Naive thymus-derived CD4-positive, alpha-beta T cell (primary cell): ENCODE data around the gene CREB5. TPM values are rescaled to one million over a fixed set of nuclear protein-coding genes. Genes with fewer than 3 reads are reported as not detected.
A peak's percentile ranks its signal among the peaks of the same experiment; 100 is the strongest.

Experiments used
- ATAC-seq: fragments of 150-1000 bp; cut with Tn5 transposase; 2 replicates; pipeline ENCODE4 v1.10.0; 2021; ENCODE audit warnings: mild to moderate bottlenecking, moderate library complexity
- CTCF ChIA-PET: fragments of 350-600 bp; sonication (Branson Sonifier 250); formaldehyde crosslinking; loops from one replicate; lab custom pipeline; 2021; ENCODE audit warnings: antibody characterized with exemption; lab: Charles Lee
- POLR2A ChIA-PET: fragments of 350-600 bp; sonication (Branson Sonifier 250); formaldehyde crosslinking; loops from one replicate; lab custom pipeline; 2021; ENCODE audit warnings: antibody characterized with exemption, inconsistent platforms; lab: Charles Lee
- DNase-seq, 9 donors: peaks; one replicate each; pipeline versions ENCODE4 v3.0.0 to v3.0.0-alpha.2; 2020 to 2022; ENCODE audit warnings: mixed read lengths in 1 of 9
- H3K27ac ChIP-seq: one replicate; pipeline ENCODE4 v1.7.0; 2013; ENCODE audit warnings: mild to moderate bottlenecking, low read depth, low read length, moderate library complexity
- H3K27me3 ChIP-seq, 2 donors: one replicate each; pipeline ENCODE4 v1.7.0; 2013; ENCODE audit warnings: low read length in 2 of 2, mild to moderate bottlenecking in 2 of 2, moderate library complexity in 2 of 2; ENCODE audit not compliant: control insufficient read depth in 2 of 2, insufficient read depth in 2 of 2
- H3K36me3 ChIP-seq, 3 experiments: 1 replicate in 2 of 3; 2 replicates in 1 of 3; pipeline ENCODE4 v1.7.0; 2013; ENCODE audit warnings: low read length in 3 of 3, mild to moderate bottlenecking in 3 of 3, moderate library complexity in 1 of 3; ENCODE audit not compliant: insufficient read depth in 3 of 3, control insufficient read depth in 2 of 3
- H3K4me1 ChIP-seq, 2 donors: one replicate each; pipeline ENCODE4 v1.7.0; 2013; ENCODE audit warnings: low read length in 2 of 2, mild to moderate bottlenecking in 2 of 2, moderate library complexity in 1 of 2; ENCODE audit not compliant: control insufficient read depth in 2 of 2, insufficient read depth in 2 of 2
- H3K4me3 ChIP-seq: 2 replicates; pipeline ENCODE4 v1.7.0; 2013; ENCODE audit warnings: mild to moderate bottlenecking, low read length
- H3K9me3 ChIP-seq, 3 experiments: 1 replicate in 2 of 3; 2 replicates in 1 of 3; pipeline ENCODE4 v1.7.0; 2013; ENCODE audit warnings: low read length in 3 of 3; ENCODE audit not compliant: control insufficient read depth in 2 of 3
- H3K27ac Mint-ChIP-seq, 9 donors: one replicate each; pipeline ENCODE4 v1.8.0; 2020 to 2022; ENCODE audit warnings: mixed read lengths in 9 of 9, mild to moderate bottlenecking in 8 of 9, moderate library complexity in 5 of 9, inconsistent platforms in 2 of 9
- H3K27me3 Mint-ChIP-seq, 5 donors: one replicate each; pipeline ENCODE4 v1.8.0; 2021 to 2022; ENCODE audit warnings: mixed read lengths in 5 of 5, mild to moderate bottlenecking in 1 of 5
- H3K36me3 Mint-ChIP-seq, 5 donors: one replicate each; pipeline ENCODE4 v1.8.0; 2020 to 2022; ENCODE audit warnings: mixed read lengths in 5 of 5, mild to moderate bottlenecking in 3 of 5, inconsistent platforms in 1 of 5
- H3K4me1 Mint-ChIP-seq, 7 donors: one replicate each; pipeline ENCODE4 v1.8.0; 2020 to 2022; ENCODE audit warnings: mixed read lengths in 7 of 7, mild to moderate bottlenecking in 3 of 7, inconsistent platforms in 1 of 7
- H3K4me3 Mint-ChIP-seq, 10 donors: one replicate each; pipeline ENCODE4 v1.8.0; 2020 to 2022; ENCODE audit warnings: mild to moderate bottlenecking in 10 of 10, mixed read lengths in 10 of 10, moderate library complexity in 6 of 10, inconsistent platforms in 2 of 10
- H3K9me3 Mint-ChIP-seq, 11 donors: one replicate each; pipeline ENCODE4 v1.8.0; 2020 to 2022; ENCODE audit warnings: mixed read lengths in 11 of 11, mild to moderate bottlenecking in 4 of 11, inconsistent platforms in 1 of 11, moderate library complexity in 1 of 11
- intact Hi-C, 2 donors: fragments of 100-400 bp; cut with micrococcal nuclease; formaldehyde crosslinking; loops; one replicate each; pipeline ENCODE4 v1.15.1; 2023
- polyA plus RNA-seq, 2 donors: library from polyadenylated mRNA; unstranded; fragments of 300-500 nt; fragmentation: Illumina TruSeq; gene quantifications; one replicate each; pipeline ENCODE4 v1.2.3, GENCODE V29; 2021
- total RNA-seq, 6 experiments: library from RNA in 5 of 6; stranded (reverse) in 5 of 6; gene quantifications; 1 replicate in 5 of 6; 2 replicates in 1 of 6; pipeline ENCODE4 v1.2.3 and lab custom pipeline; 2021 to 2026

Gene CREB5
- total and polyA plus RNA-seq, 7 experiments from 2014 or later = 0.22 to 18.4 (median 3.6) TPM; not detected in 4

- CTCF ChIA-PET = no interaction called here
These were observed 387.8 kb downstream of the CREB5 start for GRCh38 chr7:28800150-28800549.

GRCh38 chr7:28802450-28802849 lies 390.1 kb downstream of the CREB5 start:
- POLR2A ChIA-PET = no interaction called here
- no peak overlapping the region for H3K4me3 ChIP-seq

More at GRCh38 chr7:28800150-28800549, 387.8 kb downstream of the CREB5 start:
- Histone ChIP-seq H3K36me3 (no peaks in the 10 kb centered on the region), H3K4me3 (no peak overlapping the region), H3K9me3 (no peaks in the 10 kb centered on the region), H3K27ac (no peak overlapping the region), H3K27me3 (no peaks in the 10 kb centered on the region), H3K4me1 (no peaks in the 10 kb centered on the region)
- Mint-ChIP-seq H3K27me3 (peaks cover 0 to 18% (median 13%) of the 10 kb centered on the region in 5 donors), H3K4me1 (no peaks in the 10 kb centered on the region), H3K9me3 (peaks cover 0 to 6% (median 0%) of the 10 kb centered on the region in 11 donors), H3K27ac (no peak overlapping the region), H3K36me3 (no peaks in the 10 kb centered on the region), H3K4me3 (no peak overlapping the region)
- intact Hi-C loops = no loop called here
- no peak for DNase-seq
- ATAC-seq = peak; percentile 53
- POLR2A ChIA-PET = no interaction called here

GRCh38 chr7:28804157-28804556 lies 391.8 kb downstream of the CREB5 start:
- H3K4me3 ChIP-seq = no peak overlapping the region
- peaks cover 0 to 12% (median 10%) of the 10 kb centered on the region in 5 donors for H3K27me3 Mint-ChIP-seq
- no peaks in the 10 kb centered on the region for H3K36me3 Mint-ChIP-seq
- H3K27me3 ChIP-seq = no peaks in the 10 kb centered on the region
- ATAC-seq (no peak), DNase-seq (no peak)
- no peaks in the 10 kb centered on the region for H3K4me1 Mint-ChIP-seq
- H3K4me3 Mint-ChIP-seq = no peak overlapping the region
- no peaks in the 10 kb centered on the region for H3K4me1 ChIP-seq
- H3K9me3 Mint-ChIP-seq = peaks cover 0 to 6% (median 0%) of the 10 kb centered on the region in 11 donors
- no peaks in the 10 kb centered on the region for H3K36me3 ChIP-seq
- POLR2A ChIA-PET = no interaction called here
- intact Hi-C loops = no loop called here
- no peak overlapping the region for H3K27ac ChIP-seq
- no peak overlapping the region for H3K27ac Mint-ChIP-seq
- H3K9me3 ChIP-seq = no peaks in the 10 kb centered on the region
- CTCF ChIA-PET = interaction anchor here (0.6 kb wide), 1 partner anchor 117 kb away, joined by 3 read pairs; no protein-coding TSS in a partner anchor

More at GRCh38 chr7:28802450-28802849, 390.1 kb downstream of the CREB5 start:
- DNase-seq = no peak
- intact Hi-C loops = no loop called here
- CTCF ChIA-PET = interaction anchor here (0.7 kb wide), 1 partner anchor 517 kb away, joined by 3 read pairs; no protein-coding TSS in a partner anchor
- Histone ChIP-seq H3K27me3 (no peaks in the 10 kb centered on the region), H3K4me1 (no peaks in the 10 kb centered on the region), H3K9me3 (no peaks in the 10 kb centered on the region), H3K27ac (no peak overlapping the region), H3K36me3 (no peaks in the 10 kb centered on the region)
- Mint-ChIP-seq H3K4me1 (no peaks in the 10 kb centered on the region), H3K27ac (no peak overlapping the region), H3K9me3 (peaks cover 0 to 6% (median 0%) of the 10 kb centered on the region in 11 donors), H3K36me3 (no peaks in the 10 kb centered on the region), H3K4me3 (no peak overlapping the region), H3K27me3 (peaks cover 0 to 12% (median 9%) of the 10 kb centered on the region in 5 donors)
- no peak for ATAC-seq

GRCh38 chr7:28804990-28805389 lies 392.7 kb downstream of the CREB5 start:
- H3K36me3 ChIP-seq = no peaks in the 10 kb centered on the region
- H3K27ac Mint-ChIP-seq = no peak overlapping the region
- no peak overlapping the region for H3K4me3 ChIP-seq
- H3K27ac ChIP-seq = no peak overlapping the region
- ATAC-seq = no peak
- no peaks in the 10 kb centered on the region for H3K9me3 ChIP-seq
- H3K4me1 ChIP-seq = no peaks in the 10 kb centered on the region
- H3K4me1 Mint-ChIP-seq = no peaks in the 10 kb centered on the region
- H3K27me3 Mint-ChIP-seq = peaks cover 0 to 11% (median 7%) of the 10 kb centered on the region in 5 donors
- H3K27me3 ChIP-seq = no peaks in the 10 kb centered on the region
- peaks cover 0 to 6% (median 0%) of the 10 kb centered on the region in 11 donors for H3K9me3 Mint-ChIP-seq
- no peak overlapping the region for H3K4me3 Mint-ChIP-seq
- no peak for DNase-seq
- intact Hi-C loops = no loop called here
- ChIA-PET CTCF (no interaction called here), POLR2A (no interaction called here)
- H3K36me3 Mint-ChIP-seq = no peaks in the 10 kb centered on the region

GRCh38 chr7:28806841-28807240 lies 394.5 kb downstream of the CREB5 start:
- ATAC-seq = no peak
- Histone ChIP-seq H3K36me3 (no peaks in the 10 kb centered on the region), H3K4me1 (no peaks in the 10 kb centered on the region), H3K9me3 (no peaks in the 10 kb centered on the region), H3K27ac (no peak overlapping the region), H3K27me3 (no peaks in the 10 kb centered on the region), H3K4me3 (no peak overlapping the region)
- H3K27ac Mint-ChIP-seq = no peak overlapping the region
- no peak overlapping the region for H3K4me3 Mint-ChIP-seq
- peaks cover 0 to 6% (median 0%) of the 10 kb centered on the region in 11 donors for H3K9me3 Mint-ChIP-seq
- H3K4me1 Mint-ChIP-seq = no peaks in the 10 kb centered on the region
- DNase-seq = no peak
- POLR2A ChIA-PET = no interaction called here
- H3K36me3 Mint-ChIP-seq = no peaks in the 10 kb centered on the region
- intact Hi-C loops = no loop called here
- CTCF ChIA-PET = no interaction called here
- peaks cover 0 to 11% (median 6%) of the 10 kb centered on the region in 5 donors for H3K27me3 Mint-ChIP-seq

GRCh38 chr7:28807396-28807994 lies 395.2 kb downstream of the CREB5 start:
- POLR2A ChIA-PET = no interaction called here
- no peak for ATAC-seq
- no peak overlapping the region for H3K4me3 ChIP-seq
- Mint-ChIP-seq H3K27me3 (peaks cover 0 to 11% (median 6%) of the 10 kb centered on the region in 5 donors), H3K36me3 (no peaks in the 10 kb centered on the region), H3K9me3 (peaks cover 0 to 6% (median 0%) of the 10 kb centered on the region in 11 donors), H3K27ac (no peak overlapping the region), H3K4me1 (no peaks in the 10 kb centered on the region), H3K4me3 (no peak overlapping the region)
- no peaks in the 10 kb centered on the region for H3K27me3 ChIP-seq
- H3K27ac ChIP-seq = no peak overlapping the region
- no peaks in the 10 kb centered on the region for H3K36me3 ChIP-seq
- CTCF ChIA-PET = no interaction called here
- no peak for DNase-seq
- intact Hi-C loops = no loop called here
- no peaks in the 10 kb centered on the region for H3K9me3 ChIP-seq
- no peaks in the 10 kb centered on the region for H3K4me1 ChIP-seq
